ENCODE results near the gene MGAT4B.
A peak's percentile ranks its signal among the peaks of the same experiment; 100 is the strongest.

MGAT4B gene

GRCh38 chr5:179825655-179826182 lies 19.1 kb upstream of the MGAT4B start:
- DNase-seq (ENCODE audit: low spot score), result no peak

GRCh38 chr5:179824745-179825112 lies 18.1 kb upstream of the MGAT4B start:
- no peak for DNase-seq (ENCODE audit: low spot score)

GRCh38 chr5:179823937-179824744 lies 17.5 kb upstream of the MGAT4B start:
- DNase-seq (ENCODE audit: low spot score), result no peak

- no peak for DNase-seq (ENCODE audit: low spot score)
These were observed 15.9 kb upstream of the MGAT4B start for GRCh38 chr5:179822444-179822990.

GRCh38 chr5:179822059-179822432 lies 15.4 kb upstream of the MGAT4B start:
- DNase-seq (ENCODE audit: low spot score), result no peak

GRCh38 chr5:179821298-179822058 lies 14.8 kb upstream of the MGAT4B start:
- peak; percentile 83 for DNase-seq (ENCODE audit: low spot score)

GRCh38 chr5:179820483-179821297 lies 14.0 kb upstream of the MGAT4B start, which contains the start of gene SQSTM1:
Gene SQSTM1, plus strand, starts transcription at chr5:179820905. Its CDS starts 32 bp downstream, at chr5:179820937.
- DNase-seq (ENCODE audit: low spot score), result peak; percentile 59

- no peak for DNase-seq (ENCODE audit: low spot score)
These were observed 13.4 kb upstream of the MGAT4B start for GRCh38 chr5:179820127-179820482.

GRCh38 chr5:179819296-179820126 lies 12.8 kb upstream of the MGAT4B start:
- DNase-seq (ENCODE audit: low spot score), result no peak

- peak; percentile 72 for DNase-seq (ENCODE audit: low spot score)
These were observed 12.2 kb upstream of the MGAT4B start for GRCh38 chr5:179818746-179819295.

GRCh38 chr5:179817890-179818745 lies 11.5 kb upstream of the MGAT4B start:
- DNase-seq (ENCODE audit: low spot score), result no peak

GRCh38 chr5:179817470-179817840 lies 10.8 kb upstream of the MGAT4B start:
- no peak for DNase-seq (ENCODE audit: low spot score)

- no peak for DNase-seq (ENCODE audit: low spot score)
These were observed 10.3 kb upstream of the MGAT4B start for GRCh38 chr5:179816796-179817469.

GRCh38 chr5:179816401-179816795 lies 9.7 kb upstream of the MGAT4B start:
- no peak for DNase-seq (ENCODE audit: low spot score)

GRCh38 chr5:179815491-179816249 lies 9.0 kb upstream of the MGAT4B start:
- DNase-seq (ENCODE audit: low spot score), result no peak

GRCh38 chr5:179814090-179814489 lies 7.4 kb upstream of the MGAT4B start:
- DNase-seq (ENCODE audit: low spot score), result no peak

- DNase-seq (ENCODE audit: low spot score), result no peak
These were observed 6.4 kb upstream of the MGAT4B start for GRCh38 chr5:179812997-179813607.

All from COLO829 (cell line).